Measurements from ENCODE around the gene SGCB.

SGCB gene

DNA sequence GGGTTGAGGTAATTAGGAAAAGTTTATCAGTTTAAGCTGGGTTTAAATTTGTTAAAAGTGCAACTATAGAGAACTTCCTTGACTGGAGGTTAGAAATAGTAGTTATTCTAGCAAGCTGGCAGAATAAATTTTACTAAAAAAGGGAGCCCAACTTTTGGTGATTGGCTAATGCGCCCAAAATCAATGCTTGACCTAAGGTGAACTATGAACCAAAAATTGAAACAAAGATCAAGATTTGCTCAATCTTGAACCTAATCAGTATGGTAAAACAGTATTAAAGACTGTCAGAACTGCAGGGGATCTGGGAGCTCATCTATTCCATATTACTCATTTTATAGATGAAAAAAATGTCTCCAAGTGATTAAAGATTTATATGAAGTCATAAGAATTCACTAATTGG, 6.9 kb upstream of the SGCB start:
- TF ChIP-seq EZH2phosphoT487 (IDR thresholded peaks at IDR 0.05; ENCODE audit: low read length) (no peak), EZH2 (optimal IDR thresholded peaks at IDR 0.05; ENCODE audit: low read depth, low read length) (no peak)
- TF ChIP-seq, protein P1, sequence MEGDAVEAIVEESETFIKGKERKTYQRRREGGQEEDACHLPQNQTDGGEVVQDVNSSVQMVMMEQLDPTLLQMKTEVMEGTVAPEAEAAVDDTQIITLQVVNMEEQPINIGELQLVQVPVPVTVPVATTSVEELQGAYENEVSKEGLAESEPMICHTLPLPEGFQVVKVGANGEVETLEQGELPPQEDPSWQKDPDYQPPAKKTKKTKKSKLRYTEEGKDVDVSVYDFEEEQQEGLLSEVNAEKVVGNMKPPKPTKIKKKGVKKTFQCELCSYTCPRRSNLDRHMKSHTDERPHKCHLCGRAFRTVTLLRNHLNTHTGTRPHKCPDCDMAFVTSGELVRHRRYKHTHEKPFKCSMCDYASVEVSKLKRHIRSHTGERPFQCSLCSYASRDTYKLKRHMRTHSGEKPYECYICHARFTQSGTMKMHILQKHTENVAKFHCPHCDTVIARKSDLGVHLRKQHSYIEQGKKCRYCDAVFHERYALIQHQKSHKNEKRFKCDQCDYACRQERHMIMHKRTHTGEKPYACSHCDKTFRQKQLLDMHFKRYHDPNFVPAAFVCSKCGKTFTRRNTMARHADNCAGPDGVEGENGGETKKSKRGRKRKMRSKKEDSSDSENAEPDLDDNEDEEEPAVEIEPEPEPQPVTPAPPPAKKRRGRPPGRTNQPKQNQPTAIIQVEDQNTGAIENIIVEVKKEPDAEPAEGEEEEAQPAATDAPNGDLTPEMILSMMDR (IDR thresholded peaks at IDR 0.05; ENCODE audit: low read length), result no peak
- Histone ChIP-seq H4K20me1 (ENCODE audit: insufficient read depth, low read length) (no peaks in the 10 kb centered on the region), H3K4me2 (ENCODE audit: low read depth, low read length) (no peak overlapping the region), H3K27ac (ENCODE audit: low read length) (no peak overlapping the region), H3K36me3 (replicated peaks; ENCODE audit: insufficient read depth, low read length) (no peaks in the 10 kb centered on the region), H3K9me3 (replicated peaks; ENCODE audit: insufficient read depth, low read length) (no peaks in the 10 kb centered on the region), H2AFZ (ENCODE audit: low read length) (no peak overlapping the region), H3K27me3 (replicated peaks; ENCODE audit: insufficient read depth, low read length) (no peaks in the 10 kb centered on the region), H3K79me2 (ENCODE audit: low read length) (no peaks in the 10 kb centered on the region), H3K4me3 (ENCODE audit: low read length) (no peak overlapping the region), H3K9me2 (replicated peaks; ENCODE audit: insufficient read depth, low read length) (no peaks in the 10 kb centered on the region), H3K9ac (ENCODE audit: low read length) (no peak overlapping the region), H3K4me1 (ENCODE audit: low read length) (no peaks in the 10 kb centered on the region), H3F3A (ENCODE audit: insufficient read depth, low read length) (no peaks in the 10 kb centered on the region)
- DNase-seq, result no peak

GRCh38 chr4:52037689-52038102, 403 bp downstream of the SGCB start:
- H3K4me1 ChIP-seq (ENCODE audit: low read length), result 0 out of 2 replicates have a peak, but pooled peaks cover 4% of the 10 kb centered on the region
- H3K27me3 ChIP-seq (replicated peaks; ENCODE audit: insufficient read depth, low read length), result no peaks in the 10 kb centered on the region
- H3K4me3 ChIP-seq (ENCODE audit: low read length), result peak overlapping the region; percentile 79
- H4K20me1 ChIP-seq (ENCODE audit: insufficient read depth, low read length), result no peaks in the 10 kb centered on the region
- DNase-seq, result peak; percentile 41
- H3K9ac ChIP-seq (ENCODE audit: low read length), result peak overlapping the region; percentile 55; the same call in 1 of the 2 replicates
- H3F3A ChIP-seq (ENCODE audit: insufficient read depth, low read length), result no peaks in the 10 kb centered on the region
- TF ChIP-seq, protein P1 (IDR thresholded peaks at IDR 0.05; ENCODE audit: low read length), result no peak
- TF ChIP-seq EZH2 (optimal IDR thresholded peaks at IDR 0.05; ENCODE audit: low read depth, low read length) (no peak), EZH2phosphoT487 (IDR thresholded peaks at IDR 0.05; ENCODE audit: low read length) (no peak)
- H3K79me2 ChIP-seq (ENCODE audit: low read length), result peaks cover 12% of the 10 kb centered on the region; the same call in 1 of the 2 replicates
- no peaks in the 10 kb centered on the region for H3K36me3 ChIP-seq (replicated peaks; ENCODE audit: insufficient read depth, low read length)
- H3K27ac ChIP-seq (ENCODE audit: low read length), result no peak overlapping the region
- peak overlapping the region; percentile 72 for H3K4me2 ChIP-seq (ENCODE audit: low read depth, low read length)
- peak overlapping the region; percentile 90 for H2AFZ ChIP-seq (ENCODE audit: low read length)
- H3K9me2 ChIP-seq (replicated peaks; ENCODE audit: insufficient read depth, low read length), result no peaks in the 10 kb centered on the region
- H3K9me3 ChIP-seq (replicated peaks; ENCODE audit: insufficient read depth, low read length), result no peaks in the 10 kb centered on the region

- DNase-seq, result no peak
Measured at GRCh38 chr4:52036886-52037530, 1.1 kb downstream of the SGCB start.

More at GRCh38 chr4:52036886-52037530, 1.1 kb downstream of the SGCB start:
- H3K4me1 ChIP-seq (ENCODE audit: low read length), result 0 out of 2 replicates have a peak, but pooled peaks cover 4% of the 10 kb centered on the region
- no peaks in the 10 kb centered on the region for H4K20me1 ChIP-seq (ENCODE audit: insufficient read depth, low read length)
- no peaks in the 10 kb centered on the region for H3K9me3 ChIP-seq (replicated peaks; ENCODE audit: insufficient read depth, low read length)
- H3K9me2 ChIP-seq (replicated peaks; ENCODE audit: insufficient read depth, low read length), result no peaks in the 10 kb centered on the region
- peak overlapping the region; percentile 72 for H3K4me2 ChIP-seq (ENCODE audit: low read depth, low read length)
- no peak overlapping the region for H3K27ac ChIP-seq (ENCODE audit: low read length)
- H3K27me3 ChIP-seq (replicated peaks; ENCODE audit: insufficient read depth, low read length), result no peaks in the 10 kb centered on the region
- H3K4me3 ChIP-seq (ENCODE audit: low read length), result peak overlapping the region; percentile 79
- H2AFZ ChIP-seq (ENCODE audit: low read length), result peak overlapping the region; percentile 90; the same call in 1 of the 2 replicates
- H3K9ac ChIP-seq (ENCODE audit: low read length), result peak overlapping the region; percentile 55; the same call in 1 of the 2 replicates
- TF ChIP-seq, protein P1 (IDR thresholded peaks at IDR 0.05; ENCODE audit: low read length), result no peak
- TF ChIP-seq EZH2phosphoT487 (IDR thresholded peaks at IDR 0.05; ENCODE audit: low read length) (no peak), EZH2 (optimal IDR thresholded peaks at IDR 0.05; ENCODE audit: low read depth, low read length) (no peak)
- H3F3A ChIP-seq (ENCODE audit: insufficient read depth, low read length), result no peaks in the 10 kb centered on the region
- H3K36me3 ChIP-seq (replicated peaks; ENCODE audit: insufficient read depth, low read length), result no peaks in the 10 kb centered on the region
- peaks cover 12% of the 10 kb centered on the region; the same call in 1 of the 2 replicates for H3K79me2 ChIP-seq (ENCODE audit: low read length)
